ENCODE results near the gene MED13L.
A peak's percentile ranks its signal among the peaks of the same experiment; 100 is the strongest.

Gene MED13L

GRCh38 chr12:116276652-116277466 is 634 bp downstream of the MED13L start:
- DNase-seq: no peak

GRCh38 chr12:116274551-116275375 is 2.7 kb downstream of the MED13L start:
- no peak for DNase-seq

- DNase-seq: no peak
Observed at GRCh38 chr12:116273813-116274550, 3.5 kb downstream of the MED13L start.

GRCh38 chr12:116267948-116268347 is 9.5 kb downstream of the MED13L start:
- DNase-seq: no peak

GRCh38 chr12:116266631-116267349 is 10.7 kb downstream of the MED13L start:
- DNase-seq: no peak

GRCh38 chr12:116266168-116266601 is 11.3 kb downstream of the MED13L start:
- no peak for DNase-seq

GRCh38 chr12:116265351-116266147 is 11.9 kb downstream of the MED13L start:
- DNase-seq: peak; percentile 19

- no peak for DNase-seq
Observed at GRCh38 chr12:116264525-116265070, 12.9 kb downstream of the MED13L start.

- DNase-seq: no peak
Observed at GRCh38 chr12:116263844-116264243, 13.6 kb downstream of the MED13L start.

GRCh38 chr12:116263431-116263830 is 14.1 kb downstream of the MED13L start:
- DNase-seq: no peak

GRCh38 chr12:116262741-116263140 is 14.8 kb downstream of the MED13L start:
- no peak for DNase-seq

GRCh38 chr12:116261525-116262100 is 15.9 kb downstream of the MED13L start:
- DNase-seq: no peak

GRCh38 chr12:116259800-116260577 is 17.5 kb downstream of the MED13L start:
- DNase-seq: no peak

- no peak for DNase-seq
Observed at GRCh38 chr12:116257826-116258225, 19.7 kb downstream of the MED13L start.

GRCh38 chr12:116257215-116257614 is 20.3 kb downstream of the MED13L start:
- DNase-seq: no peak

- no peak for DNase-seq
Observed at GRCh38 chr12:116249938-116250337, 27.6 kb downstream of the MED13L start.

GRCh38 chr12:116248930-116249329 is 28.6 kb downstream of the MED13L start:
- no peak for DNase-seq

- DNase-seq: no peak
Observed at GRCh38 chr12:116248433-116248832, 29.1 kb downstream of the MED13L start.

- DNase-seq: no peak
Observed at GRCh38 chr12:116247377-116247776, 30.1 kb downstream of the MED13L start.

GRCh38 chr12:116246490-116247179 is 30.9 kb downstream of the MED13L start:
- DNase-seq: no peak

All from NCI-H524 treated with DMSO at 0.1 percent for 48 hours (cell line).